ENCODE results near the gene ZBTB20. TPM values are rescaled to one million over a fixed set of nuclear protein-coding genes. Genes with fewer than 3 reads are reported as not detected.

Gene ZBTB20
- total RNA-seq, 1 donor from 2014 or later, result 3.9 TPM

- Histone ChIP-seq H3K4me3 (ENCODE audit: low read depth, low read length) (no peak overlapping the region), H3K36me3 (ENCODE audit: control insufficient read depth, insufficient read depth, low read length) (no peaks in the 10 kb centered on the region), H3K27me3 (ENCODE audit: control insufficient read depth, insufficient read depth, low read length) (no peaks in the 10 kb centered on the region)
- no peak for TF ChIP-seq CTCF (IDR thresholded peaks at IDR 0.05; ENCODE audit: insufficient read depth, low read length, severe bottlenecking)
- FAIRE-seq (no peak), DNase-seq (ENCODE audit: low read depth) (peak; percentile 26)
These were observed 588.8 kb downstream of the ZBTB20 start for GRCh38 chr3:114558271-114558670.

- DNase-seq (ENCODE audit: low read depth), result peak; percentile 63
- Histone ChIP-seq H3K27me3 (ENCODE audit: control insufficient read depth, insufficient read depth, low read length) (no peaks in the 10 kb centered on the region), H3K36me3 (ENCODE audit: control insufficient read depth, insufficient read depth, low read length) (no peaks in the 10 kb centered on the region), H3K4me3 (ENCODE audit: low read depth, low read length) (no peak overlapping the region)
- no peak for FAIRE-seq
- no peak for TF ChIP-seq CTCF (IDR thresholded peaks at IDR 0.05; ENCODE audit: insufficient read depth, low read length, severe bottlenecking)
These were observed 589.3 kb downstream of the ZBTB20 start for GRCh38 chr3:114557791-114558190.

- Histone ChIP-seq H3K36me3 (ENCODE audit: control insufficient read depth, insufficient read depth, low read length) (no peaks in the 10 kb centered on the region), H3K27me3 (ENCODE audit: control insufficient read depth, insufficient read depth, low read length) (no peaks in the 10 kb centered on the region), H3K4me3 (ENCODE audit: low read depth, low read length) (no peak overlapping the region)
- FAIRE-seq, result no peak
- TF ChIP-seq CTCF (IDR thresholded peaks at IDR 0.05; ENCODE audit: insufficient read depth, low read length, severe bottlenecking), result no peak
- DNase-seq (ENCODE audit: low read depth), result no peak
These were observed 590.4 kb downstream of the ZBTB20 start for GRCh38 chr3:114556657-114557213.

GRCh38 chr3:114554731-114555130, 592.4 kb downstream of the ZBTB20 start:
- Histone ChIP-seq H3K27me3 (ENCODE audit: control insufficient read depth, insufficient read depth, low read length) (no peaks in the 10 kb centered on the region), H3K4me3 (ENCODE audit: low read depth, low read length) (no peak overlapping the region), H3K36me3 (ENCODE audit: control insufficient read depth, insufficient read depth, low read length) (no peaks in the 10 kb centered on the region)
- DNase-seq (ENCODE audit: low read depth) (peak; percentile 33), FAIRE-seq (no peak)
- TF ChIP-seq CTCF (IDR thresholded peaks at IDR 0.05; ENCODE audit: insufficient read depth, low read length, severe bottlenecking), result no peak

- H3K36me3 ChIP-seq (ENCODE audit: control insufficient read depth, insufficient read depth, low read length), result no peaks in the 10 kb centered on the region
- TF ChIP-seq CTCF (IDR thresholded peaks at IDR 0.05; ENCODE audit: insufficient read depth, low read length, severe bottlenecking), result no peak
- no peak for FAIRE-seq
- no peak for DNase-seq (ENCODE audit: low read depth)
- no peaks in the 10 kb centered on the region for H3K27me3 ChIP-seq (ENCODE audit: control insufficient read depth, insufficient read depth, low read length)
- H3K4me3 ChIP-seq (ENCODE audit: low read depth, low read length), result no peak overlapping the region
These were observed 593.0 kb downstream of the ZBTB20 start for GRCh38 chr3:114553949-114554593.

GRCh38 chr3:114552527-114552812, 594.6 kb downstream of the ZBTB20 start:
- no peaks in the 10 kb centered on the region for H3K27me3 ChIP-seq (ENCODE audit: control insufficient read depth, insufficient read depth, low read length)
- no peak for TF ChIP-seq CTCF (IDR thresholded peaks at IDR 0.05; ENCODE audit: insufficient read depth, low read length, severe bottlenecking)
- H3K4me3 ChIP-seq (ENCODE audit: low read depth, low read length), result no peak overlapping the region
- FAIRE-seq, result no peak
- DNase-seq (ENCODE audit: low read depth), result no peak
- H3K36me3 ChIP-seq (ENCODE audit: control insufficient read depth, insufficient read depth, low read length), result no peaks in the 10 kb centered on the region
